ENCODE measurements around the gene LHCGR.
"Not testable (repeated sequence)": the region's sequence is repeated elsewhere in the genome, so short reads cannot be mapped to it uniquely, and the experiment has no call there.

LHCGR gene

GRCh38 chr2:48749291-48750127, 6.0 kb downstream of the LHCGR start:
- DNase-seq (ENCODE audit: low read depth), result peak; percentile 10
- H3K4me3 ChIP-seq (ENCODE audit: low read depth, low read length), result no peak overlapping the region
- TF ChIP-seq CTCF (IDR thresholded peaks at IDR 0.05; ENCODE audit: low read depth, low read length, missing control alignments), result no peak

GRCh38 chr2:48747319-48747718, 8.2 kb downstream of the LHCGR start:
- no peak for TF ChIP-seq CTCF (IDR thresholded peaks at IDR 0.05; ENCODE audit: low read depth, low read length, missing control alignments)

GRCh38 chr2:48739236-48739635, 16.3 kb downstream of the LHCGR start:
- H3K4me3 ChIP-seq (ENCODE audit: low read depth, low read length); DNase-seq (ENCODE audit: low read depth): not testable (repeated sequence)

More at GRCh38 chr2:48747319-48747718, 8.2 kb downstream of the LHCGR start:
- no peak overlapping the region for H3K4me3 ChIP-seq (ENCODE audit: low read depth, low read length)
- no peak for DNase-seq (ENCODE audit: low read depth)

GRCh38 chr2:48738806-48739205, 16.7 kb downstream of the LHCGR start:
- H3K4me3 ChIP-seq (ENCODE audit: low read depth, low read length), result no peak overlapping the region
- DNase-seq (ENCODE audit: low read depth), result no peak
- TF ChIP-seq CTCF (IDR thresholded peaks at IDR 0.05; ENCODE audit: low read depth, low read length, missing control alignments), result no peak

GRCh38 chr2:48736251-48736650, 19.3 kb downstream of the LHCGR start:
- no peak for DNase-seq (ENCODE audit: low read depth)
- no peak for TF ChIP-seq CTCF (IDR thresholded peaks at IDR 0.05; ENCODE audit: low read depth, low read length, missing control alignments)
- H3K4me3 ChIP-seq (ENCODE audit: low read depth, low read length), result no peak overlapping the region

- no peak for TF ChIP-seq CTCF (IDR thresholded peaks at IDR 0.05; ENCODE audit: low read depth, low read length, missing control alignments)
- no peak for DNase-seq (ENCODE audit: low read depth)
- H3K4me3 ChIP-seq (ENCODE audit: low read depth, low read length), result no peak overlapping the region
These were observed 20.8 kb downstream of the LHCGR start for GRCh38 chr2:48734576-48735303.

- DNase-seq (ENCODE audit: low read depth), result no peak
- H3K4me3 ChIP-seq (ENCODE audit: low read depth, low read length), result no peak overlapping the region
- TF ChIP-seq CTCF (IDR thresholded peaks at IDR 0.05; ENCODE audit: low read depth, low read length, missing control alignments), result no peak
These were observed 22.4 kb downstream of the LHCGR start for GRCh38 chr2:48733067-48733503.

Data from GM12864 (cell line).